ENCODE measurements around the gene CDC42BPB.

The CDC42BPB gene

DNA sequence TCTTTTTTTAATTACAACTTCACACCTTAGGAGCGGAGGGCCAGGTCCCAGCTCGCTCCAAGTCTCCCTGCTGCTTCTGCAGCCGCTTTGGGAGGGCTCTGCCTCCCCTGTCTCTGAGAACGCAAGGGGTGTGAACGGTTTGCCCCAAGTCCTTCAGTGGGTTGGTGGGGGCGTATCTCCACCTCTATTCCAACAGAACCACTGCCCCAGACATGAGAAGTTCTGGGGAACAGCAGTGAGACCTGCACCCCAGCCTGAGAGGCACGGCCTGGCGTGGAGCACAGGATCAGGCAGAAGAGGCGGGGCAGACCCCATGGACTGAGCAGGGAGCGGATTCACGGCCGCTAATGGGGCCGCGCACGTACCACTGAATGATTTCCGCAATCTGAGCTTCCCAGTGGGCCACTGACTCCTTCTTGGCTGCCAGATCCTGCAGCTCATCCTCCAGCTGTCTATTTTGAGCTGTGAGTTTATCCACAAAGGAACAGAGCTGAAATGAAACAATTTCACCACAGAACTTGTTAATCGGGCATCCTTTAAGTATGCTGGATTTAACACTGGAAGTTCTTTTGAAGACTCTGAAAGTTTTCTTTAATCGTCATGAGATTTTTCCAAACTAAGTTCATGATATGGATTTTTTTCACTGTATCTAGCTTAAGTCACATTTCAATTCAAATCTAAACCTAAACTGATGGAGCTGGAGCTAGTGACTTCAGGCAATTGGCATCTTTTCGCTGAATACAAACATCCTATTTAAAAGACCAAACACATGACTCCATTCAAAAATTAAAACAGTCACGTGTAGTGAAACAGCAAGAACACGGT is 90.5 kb downstream of the CDC42BPB start:
- no peak for DNase-seq (ENCODE audit: low read depth)

DNA sequence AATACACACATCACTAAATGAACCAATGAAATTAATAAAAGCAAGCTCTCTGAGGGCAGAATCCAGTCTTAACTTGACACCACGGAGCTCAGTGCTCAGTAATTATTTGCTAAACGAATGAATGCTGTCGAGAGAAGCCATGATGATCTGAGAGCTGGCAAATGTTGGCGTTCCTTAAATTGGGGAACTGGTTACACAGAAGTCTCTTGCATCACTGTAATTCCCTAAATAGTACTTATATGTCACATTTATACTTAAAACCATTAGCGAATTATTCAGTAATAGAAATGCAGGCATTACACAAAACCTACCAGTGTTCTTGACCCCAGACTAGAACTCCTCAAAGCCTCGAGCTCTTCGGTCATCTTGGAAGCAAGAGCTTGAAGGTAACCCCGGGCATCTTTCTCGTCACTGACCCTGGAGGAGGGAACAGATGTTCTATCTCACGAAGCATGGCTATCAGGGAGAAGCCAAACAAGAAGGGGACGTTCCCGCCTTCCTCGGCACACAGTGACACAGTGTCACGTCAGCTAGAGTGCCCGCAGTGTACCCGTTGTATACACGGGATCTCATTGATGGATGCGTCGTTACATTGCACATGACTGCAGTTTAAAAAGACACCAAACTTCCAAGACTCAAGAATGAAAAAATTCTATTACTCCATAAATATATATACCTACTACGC is 91.2 kb downstream of the CDC42BPB start:
- DNase-seq (ENCODE audit: low read depth), result no peak

DNA sequence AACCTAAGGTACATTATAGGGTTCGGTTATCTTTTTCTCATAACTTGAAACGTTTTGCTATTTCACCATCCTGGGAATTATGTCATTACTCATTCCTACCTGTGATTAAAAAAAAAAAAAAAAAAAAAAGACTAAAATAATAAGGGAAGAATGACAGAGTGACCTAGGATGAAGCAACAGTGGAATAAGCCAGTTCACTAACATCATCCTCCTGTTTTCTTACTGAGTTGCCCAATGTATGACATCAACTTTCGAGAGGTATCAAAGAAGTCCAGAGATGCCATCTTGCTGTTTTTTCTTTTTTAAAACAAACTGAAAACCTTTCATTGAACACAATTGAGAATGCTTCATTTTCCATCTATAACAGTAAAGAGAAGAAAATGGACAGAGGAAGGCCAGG is 92.1 kb downstream of the CDC42BPB start:
- DNase-seq (ENCODE audit: low read depth), result no peak

DNA sequence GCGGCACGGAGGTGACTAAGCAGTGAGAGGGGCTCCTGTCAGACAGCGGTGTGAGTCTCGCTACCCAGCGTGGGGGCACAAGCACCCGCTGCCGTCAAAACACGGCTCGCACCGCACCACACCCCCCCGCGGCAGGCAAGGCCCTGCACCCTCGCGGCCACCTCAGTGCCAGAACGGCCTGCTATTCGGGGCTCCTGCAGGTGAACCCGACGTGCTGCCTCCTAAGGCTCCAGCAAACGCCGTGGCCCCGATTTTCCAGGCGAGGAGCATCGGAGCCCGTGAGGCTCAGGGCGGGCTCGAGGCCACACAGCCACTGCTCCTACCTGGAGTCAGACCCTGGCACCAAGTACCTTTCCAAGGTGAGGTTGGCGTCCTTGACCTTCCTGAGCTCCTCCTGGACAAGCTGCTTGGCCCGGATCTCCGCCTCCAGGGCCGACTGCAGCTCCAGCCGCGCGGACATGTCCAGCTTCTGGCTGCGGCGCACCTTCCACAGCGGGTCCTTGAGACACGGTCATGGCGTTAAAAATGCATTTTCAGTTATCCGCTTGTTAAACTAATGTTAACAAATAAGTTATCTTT is 93.1 kb downstream of the CDC42BPB start:
- no peak for DNase-seq (ENCODE audit: low read depth)

DNA sequence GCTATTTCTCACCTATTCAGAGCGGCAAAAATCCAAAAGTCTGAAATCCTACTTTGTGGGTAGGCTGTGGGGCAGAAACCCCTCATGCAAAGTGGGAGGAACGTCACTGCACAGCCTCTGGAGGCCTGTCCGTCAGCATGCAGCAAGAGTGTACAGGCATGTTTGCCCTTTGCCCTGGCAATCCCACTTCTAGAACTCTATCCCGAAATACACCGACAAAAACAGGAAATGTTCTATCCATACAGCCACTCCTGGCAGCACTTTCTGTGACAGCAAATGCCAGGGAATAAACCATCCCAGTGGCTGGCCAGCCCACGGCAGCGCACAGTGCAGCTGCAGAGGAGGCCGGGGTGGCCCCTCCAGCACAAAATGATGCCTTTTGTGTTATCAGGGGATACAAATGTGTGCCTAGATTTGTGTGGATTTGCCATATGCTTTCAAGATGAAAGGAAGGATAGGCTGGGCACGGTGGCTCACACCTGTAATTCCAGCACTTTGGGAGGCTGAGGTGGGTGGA is 95.2 kb downstream of the CDC42BPB start:
- no peak for DNase-seq (ENCODE audit: low read depth)

DNA sequence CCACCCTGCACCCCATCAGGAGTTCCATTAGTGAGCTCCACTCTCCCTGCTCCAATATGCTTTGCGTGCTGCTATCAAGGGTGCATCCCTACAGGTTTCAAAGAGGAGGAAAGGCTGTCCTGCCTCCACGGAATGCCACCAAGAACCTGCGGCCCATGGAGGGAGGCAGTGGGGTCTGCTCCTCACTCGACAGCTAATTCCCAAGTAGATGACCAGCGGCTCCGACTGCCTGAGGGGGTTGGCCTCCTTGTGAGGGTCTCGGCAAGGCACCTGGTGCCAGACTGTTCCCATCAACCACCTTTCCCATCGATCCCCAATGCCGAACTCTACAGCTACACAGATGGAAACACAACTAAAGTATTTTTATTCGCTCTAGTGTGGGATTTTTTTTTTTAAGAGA is 98.9 kb downstream of the CDC42BPB start:
- DNase-seq (ENCODE audit: low read depth), result no peak

DNA sequence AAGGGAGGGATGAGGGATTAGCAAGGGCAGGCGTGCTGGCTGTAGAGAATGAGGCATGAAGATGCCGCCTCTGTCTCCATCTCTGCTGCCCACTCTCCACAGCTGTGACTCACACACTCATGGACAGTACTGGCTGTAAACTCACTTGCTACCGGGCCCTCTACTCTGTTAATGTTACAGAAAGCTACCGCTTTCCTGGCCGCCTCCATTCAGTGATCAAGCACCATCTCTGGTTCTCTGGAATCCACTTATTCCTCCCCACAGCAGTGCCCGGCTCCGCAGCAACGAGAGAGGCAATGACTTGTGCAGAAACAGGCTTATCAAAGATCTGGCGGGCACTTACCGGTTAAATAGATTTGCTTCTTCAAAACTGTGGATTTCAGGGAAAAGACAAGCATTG is 100.1 kb downstream of the CDC42BPB start:
- no peak for DNase-seq (ENCODE audit: low read depth)

DNA sequence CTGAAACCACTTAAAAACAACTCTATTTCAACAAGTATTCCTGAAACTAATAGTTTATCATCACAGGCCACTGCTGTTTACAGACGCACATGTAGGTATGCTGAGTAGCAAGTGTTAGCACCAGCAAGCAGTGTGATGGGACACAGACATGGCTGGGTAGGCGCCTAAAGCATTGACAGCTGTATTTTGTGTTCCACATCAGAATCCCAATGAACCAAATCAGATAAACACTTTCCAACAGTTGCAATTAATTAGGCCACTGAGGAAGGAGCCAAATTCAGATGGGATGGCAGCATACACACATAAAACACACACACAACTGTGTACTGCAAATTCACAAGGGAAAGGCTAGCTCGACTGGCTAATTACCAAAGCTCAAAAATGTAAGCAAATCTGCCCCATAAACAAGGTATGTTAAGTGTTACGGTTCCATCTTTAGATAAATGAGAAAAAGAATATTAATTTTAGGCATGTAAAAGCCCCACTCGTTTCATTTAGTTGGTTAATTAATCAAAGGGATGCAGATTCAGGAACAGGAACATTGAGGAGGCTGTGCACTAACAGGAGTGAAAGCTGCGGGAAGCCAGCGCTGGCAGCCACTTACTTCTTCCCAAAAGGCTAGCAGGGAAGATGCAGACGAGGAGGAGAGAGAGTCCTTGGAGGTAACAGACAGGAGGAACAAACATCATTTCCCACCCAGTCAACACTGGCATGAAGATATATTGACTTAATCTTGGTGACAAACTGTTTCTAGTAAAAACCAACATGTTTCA is 101.5 kb downstream of the CDC42BPB start:
- DNase-seq (ENCODE audit: low read depth), result no peak

DNA sequence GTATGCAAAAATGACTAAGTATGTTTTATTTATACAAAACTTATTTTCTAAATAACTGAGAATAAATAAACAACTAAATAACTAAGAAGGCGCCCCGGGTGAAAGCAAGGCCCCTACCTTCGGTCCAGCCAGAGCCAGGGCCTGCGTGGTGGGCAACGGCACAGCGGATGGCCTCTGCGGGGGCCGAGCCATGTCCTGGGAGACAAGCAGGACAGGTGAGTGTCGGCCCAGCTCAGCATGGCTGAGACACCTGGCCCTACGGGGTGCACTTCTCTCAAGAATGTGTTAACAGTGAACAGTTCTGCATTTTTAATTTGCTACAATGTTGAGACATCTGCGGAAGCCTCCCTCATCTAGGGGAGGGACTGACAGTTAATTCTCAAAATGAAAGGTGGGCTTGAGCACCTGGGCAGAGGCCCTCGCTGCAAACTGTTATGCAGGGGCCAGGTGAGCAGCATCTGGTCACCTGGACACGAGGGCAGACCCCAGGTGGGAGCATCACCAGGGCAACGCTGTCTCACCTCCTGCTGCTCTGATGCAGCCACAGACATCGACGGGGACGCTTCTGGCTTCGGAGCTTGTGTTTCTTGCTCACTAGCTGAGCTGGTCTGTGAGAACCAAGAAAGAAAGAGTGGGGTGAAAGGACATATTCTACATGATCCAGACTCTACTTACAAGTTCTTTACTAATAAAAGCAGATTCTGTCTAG is 103.1 kb downstream of the CDC42BPB start:
- DNase-seq (ENCODE audit: low read depth), result no peak

DNA sequence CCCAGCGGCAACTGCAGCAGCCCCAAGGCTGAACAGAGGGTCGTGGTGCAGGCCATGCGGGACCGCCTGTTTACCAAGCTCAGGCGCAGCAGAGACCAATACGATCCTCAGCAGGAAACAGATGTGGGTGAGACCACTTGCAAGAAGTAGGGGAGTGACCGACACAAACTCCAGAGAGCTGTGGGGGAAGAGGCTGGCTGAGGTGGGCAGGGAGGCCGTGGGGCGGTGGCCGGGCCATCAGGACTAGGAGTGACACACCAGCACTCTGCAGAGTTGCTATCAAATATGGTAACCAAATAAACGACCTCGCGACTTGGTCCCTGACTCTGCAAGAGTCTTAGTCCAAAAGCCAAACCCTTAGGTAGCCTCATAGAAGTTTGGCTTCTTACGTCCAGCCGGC is 104.2 kb downstream of the CDC42BPB start:
- DNase-seq (ENCODE audit: low read depth), result no peak

DNA sequence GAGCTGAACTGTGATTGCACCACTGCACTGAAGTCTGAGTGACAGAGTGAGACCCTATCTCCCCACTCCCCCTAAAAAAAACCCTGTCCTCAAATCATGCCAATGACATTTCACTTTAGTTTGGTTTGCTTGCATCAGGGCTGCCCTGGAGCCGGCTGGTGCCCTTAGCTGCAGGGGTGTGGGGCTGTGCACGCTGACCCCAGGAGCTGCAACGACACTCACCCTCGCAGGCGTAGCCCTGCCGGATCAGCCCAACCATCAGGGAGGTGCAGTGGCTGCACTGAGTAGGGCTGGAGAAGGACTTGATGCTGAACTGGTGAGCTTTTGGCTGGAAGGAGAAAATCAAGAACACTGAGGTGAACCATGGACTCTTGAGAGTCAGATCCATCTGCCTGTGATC is 105.1 kb downstream of the CDC42BPB start:
- no peak for DNase-seq (ENCODE audit: low read depth)

DNA sequence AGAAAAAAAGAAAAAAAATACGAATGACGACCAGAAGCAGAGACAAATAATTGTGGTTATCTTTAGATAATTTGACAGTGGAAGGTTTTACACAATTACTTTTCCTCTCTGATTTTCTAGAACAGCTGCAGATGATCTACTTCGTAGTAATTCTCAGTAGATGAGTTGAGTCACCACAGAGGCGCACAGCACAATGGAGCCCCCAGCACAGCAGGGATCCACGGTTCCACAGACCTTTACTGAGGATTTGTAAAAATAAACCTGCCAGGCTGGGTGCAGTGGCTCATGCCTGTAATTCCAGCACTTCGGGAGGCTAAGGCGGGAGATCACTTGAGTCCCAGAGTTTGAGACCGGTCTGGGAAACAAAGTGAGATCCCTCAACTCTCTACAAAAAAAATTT is 105.5 kb downstream of the CDC42BPB start:
- DNase-seq (ENCODE audit: low read depth), result peak; percentile 44

DNA sequence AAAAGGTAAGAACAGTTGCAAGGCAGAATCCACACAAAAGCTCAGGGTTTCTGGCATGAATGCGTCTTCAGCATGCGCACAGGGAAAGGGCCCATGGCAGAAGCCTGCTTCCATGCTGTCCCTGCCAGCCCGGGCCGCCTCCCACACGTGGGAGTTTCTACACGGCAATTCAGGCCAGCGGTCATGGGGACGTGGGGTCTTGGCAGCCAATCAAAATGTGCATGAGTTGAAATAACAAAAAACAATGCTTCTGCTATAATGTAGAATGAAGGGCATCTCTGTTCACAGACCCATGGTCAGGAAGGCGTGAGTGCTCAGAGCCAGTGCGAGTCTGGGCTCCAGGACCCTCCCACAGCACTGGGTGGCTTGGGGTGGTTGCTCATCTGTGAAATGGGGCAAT is 106.3 kb downstream of the CDC42BPB start:
- no peak for DNase-seq (ENCODE audit: low read depth)

DNA sequence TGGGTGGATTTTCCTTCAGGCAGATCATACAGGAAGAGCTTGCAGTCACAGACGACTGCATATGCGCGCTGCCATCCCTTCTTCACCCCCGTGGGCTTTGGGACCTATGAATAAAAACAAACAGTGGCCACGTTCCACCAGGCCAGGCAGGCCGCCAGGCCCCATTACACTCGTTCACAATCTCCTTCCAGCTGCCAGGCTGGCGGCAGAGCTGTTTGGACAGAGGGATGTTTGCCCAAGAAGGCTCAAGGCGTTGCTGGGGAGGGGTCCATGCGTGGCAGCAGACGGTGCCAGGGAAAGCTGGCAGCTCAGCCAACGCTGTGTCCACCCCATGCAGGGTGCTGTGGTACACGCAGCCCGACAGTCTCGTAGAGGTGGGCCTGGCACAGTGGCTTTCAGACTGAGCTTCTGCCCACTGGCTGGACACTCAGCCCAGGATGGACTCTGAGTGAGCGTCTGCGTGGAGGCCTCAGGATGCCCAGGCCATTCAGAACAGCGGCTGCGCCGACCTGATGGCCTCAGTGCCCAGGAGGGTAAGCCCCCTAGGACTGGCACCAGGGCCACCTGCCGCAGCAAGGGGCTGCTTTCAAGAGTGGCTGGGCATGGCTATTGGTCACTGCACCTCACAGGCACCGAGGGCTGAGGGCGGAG is 107.4 kb downstream of the CDC42BPB start:
- no peak for DNase-seq (ENCODE audit: low read depth)

DNA sequence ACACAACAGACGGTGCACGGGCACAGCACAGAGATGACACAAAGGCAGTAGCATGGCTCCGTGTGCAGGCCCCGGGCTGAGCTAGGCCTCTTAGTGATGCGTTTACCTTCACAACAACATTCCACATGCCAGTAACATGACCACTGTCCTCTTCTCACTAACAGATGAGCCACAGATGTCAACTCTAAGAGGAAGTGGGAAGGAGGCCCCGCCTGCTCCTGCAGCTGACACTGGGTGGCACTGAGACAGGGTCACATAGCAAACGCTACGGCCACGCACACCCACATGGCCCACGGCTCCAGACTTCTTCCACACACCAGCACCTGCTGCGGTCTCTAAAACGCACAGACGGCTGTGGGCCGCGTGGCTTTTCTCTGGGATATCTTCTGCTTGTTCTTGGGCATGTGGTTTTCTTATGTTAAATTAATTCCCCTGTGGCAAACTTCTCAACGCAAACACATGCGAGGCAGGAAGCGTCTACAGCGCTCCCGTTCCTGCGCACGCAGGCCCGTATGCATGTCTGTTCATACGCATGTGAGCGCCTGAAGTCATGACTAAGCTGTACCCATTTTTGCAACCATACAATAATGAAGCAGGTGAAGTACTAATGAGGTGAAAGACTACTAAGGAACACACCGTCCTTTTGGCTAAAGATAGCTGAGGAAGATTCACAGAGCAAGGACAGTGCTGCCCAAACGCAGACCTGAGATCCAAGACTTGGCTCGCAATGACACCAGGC is 108.1 kb downstream of the CDC42BPB start:
- DNase-seq (ENCODE audit: low read depth), result no peak

DNA sequence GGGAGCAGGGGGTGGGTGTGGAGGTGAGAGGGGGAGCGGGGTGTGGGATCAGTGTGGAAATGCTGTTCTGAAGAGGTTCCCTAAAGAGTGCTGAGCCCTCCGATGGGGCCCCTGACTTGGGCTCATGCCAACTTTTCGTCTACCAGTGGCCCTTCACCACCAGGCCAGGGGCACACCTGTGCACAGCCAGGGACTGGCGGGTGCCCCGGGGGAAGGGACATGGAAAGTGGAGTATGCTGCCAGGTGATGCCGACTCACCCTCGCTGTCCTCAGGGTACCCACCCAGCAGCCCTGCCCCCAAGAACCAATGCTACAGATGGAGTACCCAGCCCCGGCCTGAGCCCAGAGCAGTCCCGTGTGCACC is 108.7 kb downstream of the CDC42BPB start:
- DNase-seq (ENCODE audit: low read depth), result no peak

DNA sequence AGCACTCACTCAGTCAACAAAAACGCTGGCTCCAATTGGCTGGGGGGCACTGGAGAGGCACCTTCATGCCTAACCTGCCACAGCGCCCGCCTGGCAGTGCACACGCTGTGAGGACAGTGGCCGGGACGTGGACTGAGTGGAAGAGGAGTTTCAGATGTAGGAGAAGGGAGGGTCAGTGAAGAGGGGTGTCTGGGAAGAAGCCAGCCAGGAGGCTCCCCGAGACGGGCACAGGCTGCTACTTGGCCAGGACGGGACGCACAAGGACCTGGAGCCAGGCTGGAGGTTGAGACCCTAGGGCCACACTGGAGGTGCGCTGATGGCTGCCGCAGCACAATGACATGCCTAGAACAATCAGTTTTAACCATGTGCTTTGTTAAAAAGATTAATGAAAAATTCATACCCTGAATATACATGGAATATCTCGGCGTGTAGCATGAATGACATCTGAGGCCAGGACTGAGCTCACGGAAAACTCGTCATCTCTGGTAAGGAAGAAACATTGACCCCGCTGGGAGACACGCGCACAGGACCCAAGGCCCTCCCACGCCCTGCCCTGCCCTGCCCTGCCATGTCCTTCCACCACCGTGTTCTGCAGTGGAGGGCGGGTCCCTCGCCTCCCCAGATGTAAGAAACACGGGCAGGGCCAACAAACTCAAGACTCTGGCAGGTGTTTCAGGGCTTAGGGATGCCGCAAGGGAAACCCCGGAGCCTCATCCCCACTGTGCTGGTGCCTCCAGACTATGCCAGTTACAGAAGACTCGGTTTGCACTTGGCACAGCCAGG is 109.8 kb downstream of the CDC42BPB start:
- DNase-seq (ENCODE audit: low read depth), result no peak

DNA sequence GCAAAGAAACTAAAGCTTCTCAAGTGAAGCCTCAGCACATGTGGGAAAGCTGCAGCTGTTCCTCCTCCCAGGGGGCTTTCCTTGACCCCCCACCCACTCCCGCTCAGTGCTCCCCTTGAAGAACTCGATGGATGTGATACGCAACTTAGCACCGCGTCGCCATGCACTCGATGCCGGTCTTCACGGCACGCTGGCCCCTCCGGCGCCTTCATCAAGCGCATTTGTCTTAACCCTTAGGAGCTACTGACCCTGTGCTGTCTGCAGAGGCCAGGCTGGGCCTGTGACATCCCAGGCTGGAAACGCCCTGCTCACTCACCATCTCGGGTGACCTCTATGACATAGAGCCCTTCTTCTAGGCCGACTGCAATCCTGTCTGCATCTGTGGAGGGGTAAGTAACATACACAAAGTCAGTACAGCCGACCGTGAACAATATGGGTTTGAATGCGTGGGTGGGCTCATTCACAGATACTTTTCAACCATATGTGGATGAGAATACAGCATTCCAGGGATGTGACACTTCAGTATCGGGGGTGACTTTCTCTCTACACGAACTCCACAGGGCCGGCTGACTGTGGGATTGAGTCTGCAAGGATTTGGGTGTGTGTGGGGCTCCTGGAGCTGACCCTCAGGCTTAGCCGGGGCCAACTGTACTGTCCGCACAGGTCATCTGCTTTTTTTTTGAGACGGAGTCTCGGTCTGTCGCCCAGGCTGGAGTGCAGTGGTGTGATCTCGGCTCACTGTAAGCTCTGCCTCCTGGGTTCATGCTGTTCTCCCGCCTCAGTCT is 111.8 kb downstream of the CDC42BPB start:
- DNase-seq (ENCODE audit: low read depth), result peak; percentile 10

All from non-pigmented ciliary epithelial cell (primary cell).